Body of pancreas (tissue), 4 donors: ENCODE measurements around the gene CYB5A.

ENCODE experiments used
- CTCF ChIP-seq, 7 experiments: fragments of 450-650 bp in 4 of 7; fragments of 200-600 bp in 3 of 7; sonication (generic) in 3 of 7; IDR thresholded peaks; one replicate each; pipeline ENCODE4 v1.5.1; 2016 to 2019; ENCODE audit warnings: antibody characterized with exemption in 7 of 7
- POLR2A ChIP-seq, 3 donors: fragments of 450-650 bp; IDR thresholded peaks; one replicate each; pipeline ENCODE4 v1.6.1; 2016; ENCODE audit warnings: antibody characterized with exemption in 3 of 3, mild to moderate bottlenecking in 2 of 3

GRCh38 chr18:74283646-74284045, 8.1 kb downstream of the CYB5A start:
- no peak for TF ChIP-seq CTCF (IDR thresholded peaks at IDR 0.05)
- TF ChIP-seq POLR2A (IDR thresholded peaks at IDR 0.05), result no peak
